ENCODE data around the gene NKD2. TPM values are rescaled to one million over a fixed set of nuclear protein-coding genes. Genes with fewer than 3 reads are reported as not detected.
A peak's percentile ranks its signal among the peaks of the same experiment; 100 is the strongest.

The NKD2 gene
- total RNA-seq, 3 donors from 2014 or later (not counting 1 experiment from before 2014, with no cell fraction given), result not detected

GRCh38 chr5:1042626-1043025, 34.0 kb downstream of the NKD2 start:
- H3K27ac Mint-ChIP-seq, result peak overlapping the region in 1 of 2 donors; percentile 66
- intact Hi-C loops (cut with micrococcal nuclease), result no loop called here
- Histone ChIP-seq H3K36me3 (ENCODE audit: control insufficient read depth, insufficient read depth, low read length) (no peaks in the 10 kb centered on the region), H3K4me1 (ENCODE audit: control insufficient read depth, insufficient read depth, low read length) (no peaks in the 10 kb centered on the region), H3K4me3 (ENCODE audit: low read length) (no peak overlapping the region), H3K9me3 (ENCODE audit: control insufficient read depth, insufficient read depth, low read length) (no peaks in the 10 kb centered on the region), H3K27me3 (ENCODE audit: control insufficient read depth, insufficient read depth, low read length) (no peaks in the 10 kb centered on the region), H3K27ac (ENCODE audit: low read length) (no peak overlapping the region)
- H3K4me3 Mint-ChIP-seq, result no peak overlapping the region
- TF ChIP-seq CTCF (IDR thresholded peaks at IDR 0.05), result no peak
- peaks cover 0 to 70% of the 10 kb centered on the region in 2 donors for H3K4me1 Mint-ChIP-seq
- ATAC-seq, result no peak
- peaks cover 60 to 68% of the 10 kb centered on the region in 2 donors for H3K9me3 Mint-ChIP-seq
- DNase-seq, result no peak
- WGBS (ENCODE audit: insufficient coverage), result 88% methylated on average over 7 of the region's 7 CpGs
- H3K27me3 Mint-ChIP-seq (ENCODE audit: low read depth in 2 of 2), result no peaks in the 10 kb centered on the region
- H3K36me3 Mint-ChIP-seq, result no peaks in the 10 kb centered on the region

- Mint-ChIP-seq H3K27me3 (ENCODE audit: low read depth in 2 of 2) (no peaks in the 10 kb centered on the region), H3K4me1 (peaks cover 0 to 77% of the 10 kb centered on the region in 2 donors), H3K36me3 (no peaks in the 10 kb centered on the region), H3K9me3 (peaks cover 67 to 75% of the 10 kb centered on the region in 2 donors), H3K4me3 (no peak overlapping the region), H3K27ac (peak overlapping the region in 1 of 2 donors; percentile 66)
- Histone ChIP-seq H3K4me1 (ENCODE audit: control insufficient read depth, insufficient read depth, low read length) (no peaks in the 10 kb centered on the region), H3K27me3 (ENCODE audit: control insufficient read depth, insufficient read depth, low read length) (no peaks in the 10 kb centered on the region), H3K4me3 (ENCODE audit: low read length) (no peak overlapping the region), H3K27ac (ENCODE audit: low read length) (no peak overlapping the region), H3K9me3 (ENCODE audit: control insufficient read depth, insufficient read depth, low read length) (no peaks in the 10 kb centered on the region), H3K36me3 (ENCODE audit: control insufficient read depth, insufficient read depth, low read length) (no peaks in the 10 kb centered on the region)
- intact Hi-C loops (cut with micrococcal nuclease), result no loop called here
- no peak for TF ChIP-seq CTCF (IDR thresholded peaks at IDR 0.05)
- DNase-seq (no peak), ATAC-seq (no peak)
- WGBS (ENCODE audit: insufficient coverage), result 82% methylated on average over 7 of the region's 7 CpGs
Observed at GRCh38 chr5:1043327-1043726, 34.7 kb downstream of the NKD2 start.

- H3K36me3 ChIP-seq (ENCODE audit: control insufficient read depth, insufficient read depth, low read length), result no peaks in the 10 kb centered on the region
- H3K9me3 ChIP-seq (ENCODE audit: control insufficient read depth, insufficient read depth, low read length), result no peaks in the 10 kb centered on the region
- H3K27me3 ChIP-seq (ENCODE audit: control insufficient read depth, insufficient read depth, low read length), result no peaks in the 10 kb centered on the region
- no peak overlapping the region for H3K4me3 Mint-ChIP-seq
- H3K36me3 Mint-ChIP-seq, result no peaks in the 10 kb centered on the region
- H3K9me3 Mint-ChIP-seq, result peaks cover 68 to 76% of the 10 kb centered on the region in 2 donors
- TF ChIP-seq CTCF (IDR thresholded peaks at IDR 0.05), result no peak
- WGBS (ENCODE audit: insufficient coverage), result 82% methylated on average over 5 of the region's 5 CpGs
- H3K4me1 Mint-ChIP-seq, result peaks cover 0 to 81% of the 10 kb centered on the region in 2 donors
- no peak overlapping the region for H3K27ac ChIP-seq (ENCODE audit: low read length)
- no peaks in the 10 kb centered on the region for H3K27me3 Mint-ChIP-seq (ENCODE audit: low read depth in 2 of 2)
- intact Hi-C loops (cut with micrococcal nuclease), result no loop called here
- H3K4me3 ChIP-seq (ENCODE audit: low read length), result no peak overlapping the region
- H3K27ac Mint-ChIP-seq, result peak overlapping the region in 1 of 2 donors; percentile 37
- ATAC-seq (no peak), DNase-seq (no peak)
- H3K4me1 ChIP-seq (ENCODE audit: control insufficient read depth, insufficient read depth, low read length), result no peaks in the 10 kb centered on the region
Observed at GRCh38 chr5:1044117-1044516, 35.5 kb downstream of the NKD2 start.

- H3K4me1 Mint-ChIP-seq, result peaks cover 0 to 76% of the 10 kb centered on the region in 2 donors
- H3K36me3 Mint-ChIP-seq, result no peaks in the 10 kb centered on the region
Observed at GRCh38 chr5:1045960-1046560, 37.5 kb downstream of the NKD2 start.

More at GRCh38 chr5:1045960-1046560, 37.5 kb downstream of the NKD2 start:
- H3K27ac Mint-ChIP-seq, result peak overlapping the region in 1 of 2 donors; percentile 31
- intact Hi-C loops (cut with micrococcal nuclease), result no loop called here
- TF ChIP-seq CTCF (IDR thresholded peaks at IDR 0.05), result no peak
- DNase-seq (no peak), ATAC-seq (no peak)
- Histone ChIP-seq H3K4me3 (ENCODE audit: low read length) (no peak overlapping the region), H3K27ac (ENCODE audit: low read length) (no peak overlapping the region), H3K9me3 (ENCODE audit: control insufficient read depth, insufficient read depth, low read length) (no peaks in the 10 kb centered on the region), H3K4me1 (ENCODE audit: control insufficient read depth, insufficient read depth, low read length) (no peaks in the 10 kb centered on the region), H3K36me3 (ENCODE audit: control insufficient read depth, insufficient read depth, low read length) (no peaks in the 10 kb centered on the region), H3K27me3 (ENCODE audit: control insufficient read depth, insufficient read depth, low read length) (no peaks in the 10 kb centered on the region)
- WGBS (ENCODE audit: insufficient coverage), result 88% methylated on average over 9 of the region's 9 CpGs
- no peak overlapping the region for H3K4me3 Mint-ChIP-seq
- H3K9me3 Mint-ChIP-seq, result peaks cover 68 to 73% of the 10 kb centered on the region in 2 donors
- H3K27me3 Mint-ChIP-seq (ENCODE audit: low read depth in 2 of 2), result no peaks in the 10 kb centered on the region
